Left lung (tissue), 10 donors: ENCODE measurements around the gene LARGE2. TPM values are rescaled to one million over a fixed set of nuclear protein-coding genes. Genes with fewer than 3 reads are reported as not detected.
A peak's percentile ranks its signal among the peaks of the same experiment; 100 is the strongest.

Experiments used
- ATAC-seq: fragments of 200-7000 bp; cut with Tn5 transposase; one replicate; pipeline ENCODE4 v1.9.1; 2020; ENCODE audit warnings: moderate library complexity
- DNase-seq, 4 donors: peaks; one replicate each; pipeline ENCODE4 v3.0.0-alpha.2; 2013 to 2020
- H3K27ac ChIP-seq, 2 donors: fragments of 200-600 bp; sonication (generic) in 1 of 2; one replicate each; pipeline versions ENCODE4 v1.5.0 to v1.8.0; 2020 to 2021
- H3K27me3 ChIP-seq, 2 donors: fragments of 200-600 bp; sonication (generic) in 1 of 2; one replicate each; pipeline versions ENCODE4 v1.5.0 to v1.8.0; 2020 to 2021
- H3K36me3 ChIP-seq, 2 donors: fragments of 200-600 bp; sonication (generic) in 1 of 2; one replicate each; pipeline versions ENCODE4 v1.5.0 to v1.8.0; 2020 to 2021
- H3K4me1 ChIP-seq, 2 donors: fragments of 200-600 bp; one replicate each; pipeline ENCODE4 v1.8.0; 2021
- H3K4me3 ChIP-seq, 2 donors: fragments of 200-600 bp; sonication (generic) in 1 of 2; one replicate each; pipeline versions ENCODE4 v1.5.0 to v1.8.0; 2020 to 2021; ENCODE audit warnings: mild to moderate bottlenecking in 1 of 2
- H3K9me3 ChIP-seq, 2 donors: fragments of 200-600 bp; sonication (generic) in 1 of 2; one replicate each; pipeline versions ENCODE4 v1.5.0 to v1.8.0; 2020 to 2021
- CTCF ChIP-seq, 2 donors: fragments of 200-600 bp; sonication (generic) in 1 of 2; IDR thresholded peaks; one replicate each; pipeline versions ENCODE4 v1.5.0 to v1.8.0; 2021; ENCODE audit warnings: antibody characterized with exemption in 2 of 2
- intact Hi-C, 2 donors: fragments of 100-400 bp; cut with DNase I; formaldehyde crosslinking; loops; one replicate each; pipeline versions ENCODE4 v1.11.2 to v1.14.2; 2022
- polyA plus RNA-seq, 6 donors: library from polyadenylated mRNA; unstranded; fragments of 120-200 nt; gene quantifications; one replicate each; pipeline ENCODE4 v1.2.1, GENCODE V29; 2013; ENCODE audit not compliant: insufficient read length in 6 of 6
- total RNA-seq, 2 donors: library from RNA; stranded (reverse); fragmentation: NEBNext Ultra II Directional; extraction: Animal tissue kit (Norgen Biotek cat#: 25700); gene quantifications; one replicate each; pipeline ENCODE4 v1.2.1, GENCODE V29; 2021
- donor health status: DM: no; HTN: yes; CAD: no.
- donor health status: DM: no; HTN: no; CAD: no.

LARGE2 gene
- total and polyA plus RNA-seq, 8 donors: 7.5 to 17.2 (median 13.5) TPM

- Histone ChIP-seq H3K36me3 (no peaks in the 10 kb centered on the region), H3K27me3 (peaks cover 0 to 31% of the 10 kb centered on the region in 2 donors), H3K9me3 (no peaks in the 10 kb centered on the region), H3K27ac (no peak overlapping the region), H3K4me1 (peaks cover 0 to 7% of the 10 kb centered on the region in 2 donors), H3K4me3 (no peak overlapping the region)
- TF ChIP-seq CTCF (IDR thresholded peaks at IDR 0.05): no peak
- ATAC-seq (no peak), DNase-seq (no peak)
- intact Hi-C loops: no loop called here
Observed at GRCh38 chr11:45889555-45889954, 32.9 kb upstream of the LARGE2 start.

- no peak for TF ChIP-seq CTCF (IDR thresholded peaks at IDR 0.05)
- DNase-seq: peak in 1 of 4 donors; percentile 42
Observed at GRCh38 chr11:45889966-45890365, 32.5 kb upstream of the LARGE2 start.

DNA sequence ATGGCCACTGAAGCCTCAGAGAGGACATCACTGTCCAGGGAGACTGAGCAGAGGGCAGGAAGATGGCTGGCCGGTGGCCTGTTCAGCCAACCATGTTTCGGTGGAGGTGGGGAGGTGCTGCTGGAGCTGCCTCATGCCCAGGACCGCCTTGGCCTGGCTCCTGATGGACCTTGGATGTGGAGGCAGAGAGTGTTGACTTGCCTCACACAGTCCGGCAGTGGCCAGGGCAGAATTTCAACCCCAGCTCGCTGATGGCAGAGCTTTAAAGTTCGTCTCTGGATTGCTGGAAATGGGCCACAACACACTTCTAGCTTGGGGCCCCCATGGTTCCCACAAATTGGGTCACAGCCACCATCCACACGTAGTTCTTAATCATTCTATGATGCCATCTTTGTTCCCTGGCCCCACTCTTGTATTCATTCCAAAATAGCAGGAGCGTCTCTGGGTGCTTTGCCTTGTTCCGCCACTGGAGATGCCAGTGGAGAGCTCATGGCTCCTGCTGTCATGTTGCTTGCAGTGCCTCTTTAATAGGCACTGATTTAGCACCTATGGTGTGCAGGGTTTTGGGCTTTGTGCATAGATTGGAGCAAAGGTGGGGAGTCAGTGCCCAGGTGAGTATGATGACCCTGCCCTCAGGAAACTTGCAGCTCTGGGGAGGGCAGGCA lies 31.4 kb upstream of the LARGE2 start:
- Histone ChIP-seq H3K27me3 (peaks cover 0 to 34% of the 10 kb centered on the region in 2 donors), H3K4me3 (no peak overlapping the region), H3K36me3 (no peaks in the 10 kb centered on the region), H3K27ac (no peak overlapping the region), H3K9me3 (no peaks in the 10 kb centered on the region), H3K4me1 (peaks cover 0 to 2% of the 10 kb centered on the region in 2 donors)
- intact Hi-C loops: no loop called here
- peak in 1 of 4 donors; percentile 57 for DNase-seq
- no peak for TF ChIP-seq CTCF (IDR thresholded peaks at IDR 0.05)
- no peak for ATAC-seq

More at GRCh38 chr11:45889966-45890365, 32.5 kb upstream of the LARGE2 start:
- H3K27ac ChIP-seq: no peak overlapping the region
- H3K4me3 ChIP-seq: no peak overlapping the region
- intact Hi-C loops: no loop called here
- H3K36me3 ChIP-seq: no peaks in the 10 kb centered on the region
- ATAC-seq: no peak
- peaks cover 0 to 32% of the 10 kb centered on the region in 2 donors for H3K27me3 ChIP-seq
- H3K4me1 ChIP-seq: peaks cover 0 to 7% of the 10 kb centered on the region in 2 donors
- H3K9me3 ChIP-seq: no peaks in the 10 kb centered on the region

- no peak overlapping the region for H3K4me3 ChIP-seq
- no peak for DNase-seq
Observed at GRCh38 chr11:45892856-45893255, 29.6 kb upstream of the LARGE2 start.

More at GRCh38 chr11:45892856-45893255, 29.6 kb upstream of the LARGE2 start:
- TF ChIP-seq CTCF (IDR thresholded peaks at IDR 0.05): no peak
- Histone ChIP-seq H3K27me3 (peaks cover 0 to 35% of the 10 kb centered on the region in 2 donors), H3K36me3 (no peaks in the 10 kb centered on the region), H3K9me3 (no peaks in the 10 kb centered on the region), H3K27ac (no peak overlapping the region), H3K4me1 (no peaks in the 10 kb centered on the region)
- ATAC-seq: no peak
- intact Hi-C loops: no loop called here
